ENCODE data around the gene SLC23A2.

SLC23A2 gene

DNA sequence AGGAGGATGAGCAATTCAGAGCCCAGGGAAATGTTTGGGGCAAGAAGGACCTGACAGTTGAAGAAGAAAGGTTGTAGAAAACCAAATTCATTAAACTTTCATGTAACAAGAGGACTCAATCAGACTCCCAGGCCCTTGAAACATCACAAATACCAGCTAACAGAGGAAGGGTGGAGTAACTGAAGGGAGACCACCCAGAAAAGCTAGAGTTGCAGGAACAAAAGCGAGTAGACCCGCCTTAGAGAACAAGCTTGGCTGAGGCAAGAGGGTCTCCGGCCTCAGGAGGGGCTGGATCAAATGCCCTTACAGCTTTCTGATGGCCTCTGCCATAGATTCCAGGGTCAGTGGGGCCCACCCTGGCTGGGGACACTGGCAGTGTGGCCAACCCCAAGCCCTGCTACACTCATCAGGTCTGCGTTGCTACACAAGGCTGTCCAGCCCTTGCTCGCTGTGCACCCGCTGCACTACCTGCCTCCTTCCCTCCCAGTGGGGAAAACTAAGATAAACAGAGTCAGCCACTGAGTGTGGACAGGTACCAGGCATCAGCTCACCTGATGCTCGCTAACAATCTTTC, 110.0 kb downstream of the SLC23A2 start:
- TF ChIP-seq, protein P1, sequence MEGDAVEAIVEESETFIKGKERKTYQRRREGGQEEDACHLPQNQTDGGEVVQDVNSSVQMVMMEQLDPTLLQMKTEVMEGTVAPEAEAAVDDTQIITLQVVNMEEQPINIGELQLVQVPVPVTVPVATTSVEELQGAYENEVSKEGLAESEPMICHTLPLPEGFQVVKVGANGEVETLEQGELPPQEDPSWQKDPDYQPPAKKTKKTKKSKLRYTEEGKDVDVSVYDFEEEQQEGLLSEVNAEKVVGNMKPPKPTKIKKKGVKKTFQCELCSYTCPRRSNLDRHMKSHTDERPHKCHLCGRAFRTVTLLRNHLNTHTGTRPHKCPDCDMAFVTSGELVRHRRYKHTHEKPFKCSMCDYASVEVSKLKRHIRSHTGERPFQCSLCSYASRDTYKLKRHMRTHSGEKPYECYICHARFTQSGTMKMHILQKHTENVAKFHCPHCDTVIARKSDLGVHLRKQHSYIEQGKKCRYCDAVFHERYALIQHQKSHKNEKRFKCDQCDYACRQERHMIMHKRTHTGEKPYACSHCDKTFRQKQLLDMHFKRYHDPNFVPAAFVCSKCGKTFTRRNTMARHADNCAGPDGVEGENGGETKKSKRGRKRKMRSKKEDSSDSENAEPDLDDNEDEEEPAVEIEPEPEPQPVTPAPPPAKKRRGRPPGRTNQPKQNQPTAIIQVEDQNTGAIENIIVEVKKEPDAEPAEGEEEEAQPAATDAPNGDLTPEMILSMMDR (IDR thresholded peaks at IDR 0.05): no peak
- no peak overlapping the region for H3K27ac ChIP-seq
- H3K27me3 ChIP-seq: no peaks in the 10 kb centered on the region
- H3K4me3 ChIP-seq (ENCODE audit: low read depth in 1 of 2, low read length in 1 of 2): no peak overlapping the region
- no peaks in the 10 kb centered on the region for H3K36me3 ChIP-seq
- H3K9me3 ChIP-seq: no peaks in the 10 kb centered on the region
- peaks cover 0 to 8% of the 10 kb centered on the region in 2 experiments for H3K4me1 ChIP-seq (ENCODE audit: control insufficient read depth in 1 of 2, insufficient read depth in 1 of 2, low read depth in 1 of 2, low read length in 1 of 2)

DNA sequence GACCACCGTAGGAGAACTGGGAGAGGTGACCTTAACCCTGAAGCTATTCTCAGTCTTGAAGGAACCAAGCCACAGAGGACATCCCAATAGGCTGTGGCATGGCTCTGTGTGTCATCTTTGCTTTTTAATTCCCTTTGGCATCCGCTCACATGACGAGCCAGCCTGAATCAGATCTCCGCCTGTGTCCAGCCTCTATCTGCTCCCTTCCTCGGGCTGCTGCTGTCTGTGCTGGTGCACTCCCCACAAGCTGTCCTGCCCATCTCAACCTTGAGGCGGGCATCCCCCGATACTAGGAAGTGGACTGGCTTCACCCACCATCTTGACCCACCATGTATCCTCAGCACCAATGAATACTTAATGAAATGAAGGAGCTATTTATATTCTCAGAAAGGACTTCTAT, 111.9 kb downstream of the SLC23A2 start:
- no peak overlapping the region for H3K27ac ChIP-seq
- no peaks in the 10 kb centered on the region for H3K36me3 ChIP-seq
- no peaks in the 10 kb centered on the region for H3K27me3 ChIP-seq
- H3K4me3 ChIP-seq (ENCODE audit: low read depth in 1 of 2, low read length in 1 of 2): no peak overlapping the region
- H3K4me1 ChIP-seq (ENCODE audit: control insufficient read depth in 1 of 2, insufficient read depth in 1 of 2, low read depth in 1 of 2, low read length in 1 of 2): peaks cover 5 to 17% of the 10 kb centered on the region in 2 experiments
- no peaks in the 10 kb centered on the region for H3K9me3 ChIP-seq
- TF ChIP-seq, protein P1 (IDR thresholded peaks at IDR 0.05): no peak

DNA sequence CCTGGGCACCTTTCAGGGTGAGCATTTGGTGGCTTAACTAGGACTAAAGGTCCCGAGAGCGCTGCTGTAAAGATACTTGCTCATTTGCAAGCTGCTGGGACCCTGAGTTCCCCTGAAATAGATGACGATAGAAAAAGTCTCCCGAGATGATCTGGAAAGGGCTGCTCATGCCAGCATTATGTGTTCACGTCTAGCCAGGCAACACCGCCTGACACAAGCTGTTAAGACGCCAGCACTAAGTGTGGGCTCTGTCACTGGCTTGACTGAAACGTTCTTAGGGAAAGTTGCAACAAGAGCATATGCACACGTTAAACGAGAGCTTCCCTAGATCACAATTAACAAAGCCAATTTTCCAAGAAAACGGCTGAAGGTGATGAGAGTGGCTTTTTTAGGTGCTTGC, 113.7 kb downstream of the SLC23A2 start:
- H3K36me3 ChIP-seq: peaks cover 15% of the 10 kb centered on the region
- H3K9me3 ChIP-seq: no peaks in the 10 kb centered on the region
- no peaks in the 10 kb centered on the region for H3K27me3 ChIP-seq
- H3K27ac ChIP-seq: no peak overlapping the region
- H3K4me3 ChIP-seq (ENCODE audit: low read depth in 1 of 2, low read length in 1 of 2): no peak overlapping the region
- peaks cover 5 to 17% of the 10 kb centered on the region in 2 experiments for H3K4me1 ChIP-seq (ENCODE audit: control insufficient read depth in 1 of 2, insufficient read depth in 1 of 2, low read depth in 1 of 2, low read length in 1 of 2)
- TF ChIP-seq, protein P1 (IDR thresholded peaks at IDR 0.05): no peak

DNA sequence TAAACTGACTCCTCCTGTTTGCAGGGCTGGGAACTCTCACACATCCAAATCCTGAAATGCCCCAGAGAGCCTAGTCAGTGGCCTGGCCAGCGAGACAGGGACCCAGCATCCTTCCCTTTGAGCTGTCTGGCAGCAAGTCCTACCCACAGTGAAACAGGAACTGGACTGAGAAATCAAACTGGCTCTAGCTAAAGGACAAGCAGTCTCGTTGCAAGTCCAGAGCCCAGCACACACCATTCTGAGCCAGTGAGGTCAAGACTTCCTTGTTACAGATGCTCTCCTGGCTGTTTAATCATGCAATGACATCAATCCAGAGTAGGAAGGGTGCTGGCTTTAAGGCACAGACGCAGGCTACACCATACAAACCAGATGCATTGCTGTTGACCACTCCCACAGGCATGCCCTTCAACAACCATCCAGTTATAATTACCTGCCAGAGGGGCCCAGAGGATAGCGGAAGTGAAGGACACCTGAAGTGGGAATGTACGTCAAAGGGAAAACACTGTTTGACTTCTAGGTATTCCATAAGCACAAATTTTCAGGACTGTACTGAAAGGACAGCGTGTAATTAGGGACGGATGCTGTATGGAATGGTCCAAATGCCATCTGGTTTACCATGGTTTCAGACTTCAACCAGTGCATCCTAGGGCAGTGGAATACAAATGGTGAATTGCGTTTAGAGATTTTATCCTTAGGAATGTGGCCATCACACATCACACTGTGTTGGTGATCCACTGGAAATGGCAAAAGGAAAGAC, 114.4 kb downstream of the SLC23A2 start:
- TF ChIP-seq, protein P1 (IDR thresholded peaks at IDR 0.05): no peak
- H3K4me3 ChIP-seq (ENCODE audit: low read depth in 1 of 2, low read length in 1 of 2): no peak overlapping the region
- H3K27ac ChIP-seq: peak overlapping the region; percentile 32
- H3K9me3 ChIP-seq: no peaks in the 10 kb centered on the region
- peaks cover 5 to 17% of the 10 kb centered on the region in 2 experiments for H3K4me1 ChIP-seq (ENCODE audit: control insufficient read depth in 1 of 2, insufficient read depth in 1 of 2, low read depth in 1 of 2, low read length in 1 of 2)
- H3K36me3 ChIP-seq: peaks cover 21% of the 10 kb centered on the region
- H3K27me3 ChIP-seq: no peaks in the 10 kb centered on the region

DNA sequence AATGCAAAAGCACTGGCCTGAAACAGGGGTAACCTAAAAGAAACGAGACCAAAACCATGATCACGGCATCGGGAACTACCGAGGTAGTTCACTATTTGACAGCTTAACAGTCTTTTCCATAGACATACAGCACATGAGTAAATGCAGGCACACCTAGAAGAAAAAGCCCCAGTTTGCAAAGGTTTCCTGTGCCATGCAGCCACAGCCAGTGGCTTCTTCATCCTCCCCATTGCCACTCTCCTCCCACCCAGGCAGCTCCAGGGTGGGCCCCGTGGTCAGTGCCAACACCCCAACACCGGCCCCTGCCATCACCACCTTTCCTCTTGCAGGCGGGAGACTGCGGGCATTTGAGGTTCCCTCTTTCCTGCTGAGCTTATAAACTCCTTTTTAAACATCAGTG, 115.4 kb downstream of the SLC23A2 start:
- Histone ChIP-seq H3K4me3 (ENCODE audit: low read depth in 1 of 2, low read length in 1 of 2) (no peak overlapping the region), H3K4me1 (ENCODE audit: control insufficient read depth in 1 of 2, insufficient read depth in 1 of 2, low read depth in 1 of 2, low read length in 1 of 2) (peaks cover 5 to 18% of the 10 kb centered on the region in 2 experiments), H3K27ac (peak overlapping the region; percentile 32), H3K36me3 (peaks cover 21% of the 10 kb centered on the region), H3K27me3 (no peaks in the 10 kb centered on the region), H3K9me3 (no peaks in the 10 kb centered on the region)
- TF ChIP-seq, protein P1 (IDR thresholded peaks at IDR 0.05): no peak

All from neutrophil (primary cell).